ENCODE measurements around the gene AVPR1B. TPM values are rescaled to one million over a fixed set of nuclear protein-coding genes. Genes with fewer than 3 reads are reported as not detected.

AVPR1B gene
- total RNA-seq, 1 donor from 2014 or later: not detected

- no peak for DNase-seq
Observed at GRCh38 chr1:206111271-206111927, 5.8 kb downstream of the AVPR1B start.

- DNase-seq: no peak
Observed at GRCh38 chr1:206110820-206111219, 6.4 kb downstream of the AVPR1B start.

- DNase-seq: no peak
Observed at GRCh38 chr1:206110161-206110560, 7.0 kb downstream of the AVPR1B start.

GRCh38 chr1:206109718-206110117 is 7.5 kb downstream of the AVPR1B start:
- DNase-seq: no peak

- no peak for DNase-seq
Observed at GRCh38 chr1:206108635-206109034, 8.6 kb downstream of the AVPR1B start.

GRCh38 chr1:206107168-206107544 is 10.0 kb downstream of the AVPR1B start:
- DNase-seq: no peak

- peak; percentile 91 for DNase-seq
Observed at GRCh38 chr1:206106328-206107167, 10.6 kb downstream of the AVPR1B start.

GRCh38 chr1:206105464-206105995 is 11.7 kb downstream of the AVPR1B start:
- DNase-seq: peak; percentile 52

- no peak for DNase-seq
Observed at GRCh38 chr1:206103979-206104378, 13.2 kb downstream of the AVPR1B start.

GRCh38 chr1:206102292-206102936 is 14.8 kb downstream of the AVPR1B start:
- no peak for DNase-seq

- DNase-seq: no peak
Observed at GRCh38 chr1:206101351-206102045, 15.7 kb downstream of the AVPR1B start.

- no peak for DNase-seq
Observed at GRCh38 chr1:206100226-206100815, 16.9 kb downstream of the AVPR1B start.

GRCh38 chr1:206098242-206098919 is 18.8 kb downstream of the AVPR1B start:
- DNase-seq: no peak

GRCh38 chr1:206097381-206097780 is 19.8 kb downstream of the AVPR1B start:
- DNase-seq: no peak

GRCh38 chr1:206094024-206094423 is 23.2 kb downstream of the AVPR1B start:
- DNase-seq: no peak

- no peak for DNase-seq
Observed at GRCh38 chr1:206089341-206089740, 27.8 kb downstream of the AVPR1B start.

- DNase-seq: no peak
Observed at GRCh38 chr1:206087091-206087490, 30.1 kb downstream of the AVPR1B start.

- no peak for DNase-seq
Observed at GRCh38 chr1:206083750-206084149, 33.4 kb downstream of the AVPR1B start.

- DNase-seq: no peak
Observed at GRCh38 chr1:206082831-206083695, 34.1 kb downstream of the AVPR1B start.

- no peak for DNase-seq
Observed at GRCh38 chr1:206081856-206082255, 35.3 kb downstream of the AVPR1B start.

Measured in dermis blood vessel endothelial cell (primary cell).